NCI-H2227 (cell line): ENCODE data around the gene DNAI1.

Source experiments
- DNase-seq: peaks from one replicate; lab custom pipeline; 2025; ENCODE audit not compliant: unreplicated experiment; lab: John Stamatoyannopoulos, UW

Gene DNAI1

DNA sequence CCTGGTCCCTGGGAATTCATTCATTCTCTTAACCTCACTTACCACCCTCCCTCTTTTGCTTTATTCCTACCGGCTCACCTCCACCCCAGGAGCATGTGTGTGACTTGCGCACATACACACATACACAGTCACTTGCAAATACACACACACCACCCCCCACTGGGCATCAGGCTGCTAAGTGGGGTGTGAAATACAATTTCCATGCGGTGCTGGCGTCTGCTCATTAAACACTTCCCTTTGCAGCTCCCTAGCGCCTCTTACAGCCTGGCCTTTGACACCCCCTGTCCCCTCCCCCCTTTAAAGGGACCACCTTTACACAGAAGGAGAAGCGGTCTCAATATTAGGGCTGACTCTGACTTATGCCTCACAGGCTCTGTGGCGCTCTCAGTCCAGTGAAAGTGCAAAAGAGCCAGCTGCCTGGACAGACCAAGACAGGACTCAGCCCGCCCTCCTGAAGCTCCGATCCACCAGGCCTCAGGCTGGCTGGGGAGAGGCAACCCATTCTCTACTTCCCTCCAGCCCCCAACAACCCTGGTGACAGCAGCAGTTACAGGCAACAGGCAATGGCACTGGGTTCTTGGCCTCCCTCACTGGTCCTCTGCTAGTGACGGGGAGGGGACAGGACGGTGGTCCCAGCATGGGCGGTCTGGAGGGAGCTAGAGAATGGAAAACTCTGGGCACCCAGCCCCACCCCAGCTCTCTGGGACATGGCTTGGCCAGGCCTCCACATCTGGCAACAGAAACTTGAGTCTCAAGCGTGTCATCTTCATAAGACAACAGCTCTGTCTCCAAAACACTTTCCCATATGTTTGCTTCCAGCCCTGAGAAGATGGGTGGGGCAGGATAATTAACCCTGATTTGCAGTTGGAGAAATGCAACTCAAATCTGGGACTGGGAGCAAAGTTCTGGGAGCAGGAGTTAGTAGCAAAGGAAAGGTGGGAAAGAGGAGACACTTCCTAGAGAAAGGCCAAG lies 52.2 kb downstream of the DNAI1 start:
- peak; percentile 87 for DNase-seq

DNA sequence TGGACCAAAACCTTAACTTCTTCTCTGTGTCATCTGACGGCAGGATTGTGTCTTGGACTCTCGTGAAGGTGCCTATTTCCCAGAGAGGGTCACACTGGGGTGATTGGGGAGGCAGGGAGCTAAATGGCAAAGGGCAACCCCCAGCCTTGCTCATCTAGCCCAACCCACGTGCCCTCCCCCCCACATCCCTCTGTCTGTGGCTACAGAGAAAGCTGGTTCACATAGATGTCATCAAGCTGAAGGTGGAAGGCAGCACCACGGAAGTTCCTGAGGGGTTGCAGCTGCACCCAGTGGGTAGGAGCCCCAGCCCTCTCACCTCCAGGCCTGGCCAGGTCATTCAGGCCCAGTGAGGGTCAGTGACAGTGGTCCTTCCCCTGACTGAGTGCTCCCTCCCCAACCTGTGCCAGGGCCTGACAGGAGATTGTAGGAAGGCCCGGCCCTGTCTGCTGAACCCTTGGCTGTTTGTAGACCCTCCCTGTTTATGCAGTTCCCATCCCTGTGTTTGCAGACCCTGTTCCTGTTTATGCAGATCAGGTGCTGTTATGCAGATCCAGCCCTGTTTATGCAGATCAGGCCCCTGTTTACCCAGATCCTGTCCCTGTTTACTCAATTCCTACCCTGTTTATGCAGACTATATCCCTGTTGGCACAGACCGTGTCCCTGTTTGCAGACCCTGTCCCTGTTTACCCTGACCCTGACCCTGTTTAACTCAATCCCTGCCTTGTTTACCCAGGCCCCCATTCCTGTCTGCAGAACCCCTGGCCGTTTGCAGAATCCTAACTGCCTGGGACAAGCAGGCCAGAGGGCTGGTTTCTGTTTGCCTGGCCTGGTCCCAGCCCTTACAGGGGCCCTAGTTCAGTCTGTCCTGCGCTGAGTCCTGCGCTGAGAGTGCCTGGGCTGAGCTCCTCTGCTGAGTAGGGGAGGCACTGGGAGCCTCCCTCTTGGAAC lies 53.8 kb downstream of the DNAI1 start:
- no peak for DNase-seq

DNA sequence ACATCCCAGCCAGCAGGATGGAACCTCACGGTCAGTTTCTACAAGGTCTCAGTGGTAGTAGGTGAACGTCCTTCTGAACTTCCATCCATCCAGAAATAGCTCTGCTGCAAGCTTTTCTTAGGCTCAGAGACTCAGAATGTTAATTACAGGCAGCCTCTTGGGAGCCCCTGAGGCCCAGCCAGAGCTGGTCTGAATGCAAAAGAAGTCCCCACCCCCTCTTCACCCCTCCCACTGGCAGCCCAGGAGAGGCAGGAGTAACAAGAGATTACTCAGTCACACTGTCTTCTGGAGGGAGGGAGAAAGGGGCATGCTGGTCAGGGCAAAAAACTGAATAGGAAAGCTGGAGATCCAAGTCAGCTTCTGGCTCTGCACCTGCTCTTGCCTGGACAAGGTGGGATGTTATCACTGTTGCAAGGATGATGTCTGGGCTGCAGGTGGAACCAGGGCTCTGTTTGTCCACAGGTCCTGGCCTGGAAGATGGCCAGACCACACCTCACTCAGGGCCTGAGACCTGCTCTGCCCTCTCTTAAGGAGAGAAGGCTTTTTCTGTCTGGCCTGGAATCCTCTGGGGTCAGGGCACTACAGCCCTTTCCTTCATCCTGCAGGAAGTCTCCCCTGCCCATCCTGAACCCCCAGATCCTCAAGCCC lies 55.1 kb downstream of the DNAI1 start:
- peak; percentile 17 for DNase-seq

DNA sequence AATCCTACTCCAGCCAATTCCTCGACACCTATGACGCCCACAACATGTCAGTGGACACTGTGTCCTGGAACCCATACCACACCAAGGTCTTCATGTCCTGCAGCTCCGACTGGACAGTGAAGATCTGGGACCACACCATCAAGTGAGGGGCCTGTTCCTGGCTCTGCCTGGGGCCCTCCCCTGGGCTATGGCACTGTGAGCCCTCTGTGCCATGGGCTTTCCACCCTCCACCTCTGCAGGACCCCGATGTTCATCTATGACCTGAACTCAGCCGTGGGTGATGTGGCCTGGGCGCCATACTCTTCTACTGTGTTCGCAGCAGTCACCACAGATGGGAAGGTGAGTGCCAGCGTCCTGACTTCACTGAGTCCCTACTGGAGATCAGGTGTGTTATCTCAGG lies 55.8 kb downstream of the DNAI1 start:
- no peak for DNase-seq

DNA sequence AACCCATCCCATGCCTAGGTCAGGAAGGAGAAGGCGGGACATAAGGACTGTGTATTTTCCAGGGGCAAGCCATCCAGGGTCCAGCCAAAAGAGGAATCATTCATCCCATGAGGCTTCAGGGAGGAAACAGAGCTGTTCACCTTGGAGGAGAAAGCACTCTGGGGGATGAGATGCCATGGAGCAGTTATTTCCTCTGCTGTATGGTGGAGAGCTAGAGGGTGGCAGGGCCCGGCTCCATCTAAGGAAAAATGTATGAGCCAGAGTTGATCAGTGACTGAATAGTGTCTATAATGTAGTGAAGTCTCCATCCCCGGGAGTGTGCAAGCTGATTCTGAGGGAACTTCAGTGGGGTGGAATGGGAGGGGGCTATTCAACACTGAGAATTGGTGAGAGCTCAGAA lies 56.2 kb downstream of the DNAI1 start:
- DNase-seq = no peak

DNA sequence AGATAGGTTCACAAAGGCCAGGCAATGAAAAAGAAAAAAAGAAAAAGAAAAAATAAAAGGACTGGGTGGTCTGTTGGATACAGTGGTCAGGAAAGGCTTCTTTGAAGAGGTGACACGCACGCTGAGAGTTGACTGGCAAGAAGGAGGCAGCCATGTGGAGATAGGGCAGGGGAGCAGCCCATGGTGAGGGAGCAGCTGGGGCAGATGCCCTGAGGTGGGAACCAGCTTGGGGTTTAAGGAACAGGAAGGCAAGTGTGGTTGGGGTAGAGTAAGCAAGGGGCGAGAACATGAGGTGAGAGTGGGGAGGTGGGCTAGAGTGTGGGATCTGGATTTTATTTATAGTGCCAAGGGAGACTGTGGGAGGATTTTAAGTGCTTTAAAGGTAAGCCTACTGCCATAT lies 57.4 kb downstream of the DNAI1 start:
- DNase-seq = no peak

DNA sequence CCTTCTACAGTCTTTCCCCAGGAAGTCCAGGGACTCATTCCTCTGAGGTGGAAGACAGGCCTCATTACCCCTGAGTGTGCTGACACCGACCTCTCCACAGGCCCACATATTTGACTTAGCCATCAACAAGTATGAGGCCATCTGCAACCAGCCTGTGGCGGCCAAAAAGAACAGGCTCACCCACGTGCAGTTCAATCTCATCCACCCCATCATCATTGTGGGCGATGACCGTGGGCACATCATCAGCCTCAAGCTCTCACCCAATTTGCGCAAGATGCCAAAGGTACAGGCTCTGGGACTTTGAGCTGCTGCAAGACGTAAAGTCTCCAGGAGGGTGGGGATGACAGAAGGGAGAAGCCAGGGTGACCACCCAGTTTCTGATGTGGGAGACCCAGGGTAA lies 58.6 kb downstream of the DNAI1 start:
- DNase-seq = no peak

DNA sequence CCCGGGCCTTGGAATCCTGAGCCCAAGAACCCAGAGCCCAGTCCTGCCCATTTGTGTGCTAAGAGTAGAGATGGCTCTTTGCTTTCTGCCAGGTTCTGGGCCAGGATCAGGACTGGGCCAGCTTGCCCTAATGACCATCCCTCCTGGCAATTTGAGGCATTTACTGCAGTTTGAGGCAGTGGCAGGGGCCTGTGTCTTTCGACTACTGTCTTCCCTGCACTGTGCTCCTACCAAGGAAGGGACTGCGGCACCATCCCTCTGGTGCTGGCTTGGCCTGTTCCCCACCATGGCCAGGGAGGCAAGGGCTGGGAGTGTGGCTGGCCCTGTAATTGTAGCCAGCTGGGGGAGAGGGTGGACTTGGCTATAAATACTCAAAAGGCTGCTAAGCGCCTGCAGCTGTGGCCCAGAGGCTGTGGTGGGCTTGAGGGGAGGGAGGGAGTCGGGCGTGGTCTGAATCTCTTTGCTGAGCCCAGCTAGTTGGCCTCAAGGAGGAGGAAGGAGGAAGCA lies 59.6 kb downstream of the DNAI1 start:
- peak; percentile 17 for DNase-seq

DNA sequence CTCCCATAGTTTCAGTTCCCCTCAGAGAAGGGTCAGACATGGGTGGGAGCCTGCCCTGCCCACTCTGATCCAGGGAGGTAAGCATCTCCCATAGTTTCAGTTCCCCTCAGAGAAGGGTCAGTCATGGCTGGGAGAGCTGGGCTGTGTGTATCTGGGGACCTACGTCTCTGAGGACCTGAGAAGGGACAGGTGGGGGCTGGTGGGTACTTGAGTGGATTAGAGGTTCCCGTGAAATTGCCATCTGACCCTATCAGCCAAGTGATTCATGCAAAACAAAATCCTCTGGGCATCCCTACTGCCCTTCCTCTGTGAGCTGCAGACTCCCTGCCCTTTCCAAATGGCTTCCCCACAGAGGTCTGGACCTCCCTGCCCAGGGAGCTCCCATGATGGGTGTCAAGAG lies 60.3 kb downstream of the DNAI1 start:
- DNase-seq = no peak

DNA sequence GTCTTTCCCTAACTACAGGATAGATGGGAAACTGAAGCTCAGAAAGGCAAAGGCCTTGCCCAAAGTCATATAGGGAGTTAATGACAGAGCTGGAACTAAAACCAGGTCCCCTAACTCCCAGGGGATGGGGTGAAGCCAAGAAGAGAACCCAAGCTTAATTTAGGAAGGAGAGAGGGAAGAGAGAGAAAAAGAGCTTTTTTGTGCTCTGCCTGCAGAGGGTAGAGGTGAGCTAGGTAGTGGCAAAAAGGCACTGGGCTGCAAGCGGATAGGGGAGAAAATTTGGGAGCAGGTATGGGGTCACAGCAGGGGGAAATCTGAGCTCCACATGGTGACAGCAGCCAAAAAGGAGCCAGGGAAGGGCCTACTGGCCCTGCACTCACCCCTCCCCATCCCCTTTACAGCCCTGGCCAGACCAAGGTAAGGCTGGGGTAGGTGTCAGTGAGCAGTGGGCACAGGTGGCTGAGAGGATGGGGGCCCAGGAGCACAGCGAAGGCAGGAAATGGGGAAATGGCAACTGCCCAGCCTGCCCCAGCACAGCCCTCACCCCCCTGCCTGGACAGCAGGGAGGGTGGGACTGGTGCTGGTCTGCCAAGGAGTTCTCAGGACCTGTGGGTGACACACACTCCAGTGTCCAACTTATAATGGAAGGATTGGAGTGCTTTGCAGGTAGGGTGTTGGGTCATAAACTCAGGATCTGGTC lies 60.9 kb downstream of the DNAI1 start:
- DNase-seq = no peak

DNA sequence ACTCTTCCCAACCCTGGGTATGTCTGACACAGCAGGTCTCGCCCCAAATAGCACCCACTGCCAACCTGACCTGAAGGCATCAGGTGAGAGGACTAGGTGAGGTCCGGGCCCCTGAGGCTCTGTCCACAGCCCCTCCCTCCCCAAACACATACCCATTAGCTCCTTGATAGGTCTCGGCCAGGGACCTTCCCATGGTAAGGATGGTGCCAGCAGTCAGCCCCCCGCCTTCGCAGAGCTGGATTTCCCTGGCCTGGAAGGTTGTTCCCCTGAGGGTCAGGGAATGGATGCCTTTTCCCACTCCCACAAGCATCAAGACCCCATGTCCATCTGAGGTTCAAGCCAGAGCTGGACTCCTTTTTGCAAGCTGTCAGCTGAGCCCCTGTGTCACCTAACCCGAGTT lies 61.5 kb downstream of the DNAI1 start:
- no peak for DNase-seq

DNA sequence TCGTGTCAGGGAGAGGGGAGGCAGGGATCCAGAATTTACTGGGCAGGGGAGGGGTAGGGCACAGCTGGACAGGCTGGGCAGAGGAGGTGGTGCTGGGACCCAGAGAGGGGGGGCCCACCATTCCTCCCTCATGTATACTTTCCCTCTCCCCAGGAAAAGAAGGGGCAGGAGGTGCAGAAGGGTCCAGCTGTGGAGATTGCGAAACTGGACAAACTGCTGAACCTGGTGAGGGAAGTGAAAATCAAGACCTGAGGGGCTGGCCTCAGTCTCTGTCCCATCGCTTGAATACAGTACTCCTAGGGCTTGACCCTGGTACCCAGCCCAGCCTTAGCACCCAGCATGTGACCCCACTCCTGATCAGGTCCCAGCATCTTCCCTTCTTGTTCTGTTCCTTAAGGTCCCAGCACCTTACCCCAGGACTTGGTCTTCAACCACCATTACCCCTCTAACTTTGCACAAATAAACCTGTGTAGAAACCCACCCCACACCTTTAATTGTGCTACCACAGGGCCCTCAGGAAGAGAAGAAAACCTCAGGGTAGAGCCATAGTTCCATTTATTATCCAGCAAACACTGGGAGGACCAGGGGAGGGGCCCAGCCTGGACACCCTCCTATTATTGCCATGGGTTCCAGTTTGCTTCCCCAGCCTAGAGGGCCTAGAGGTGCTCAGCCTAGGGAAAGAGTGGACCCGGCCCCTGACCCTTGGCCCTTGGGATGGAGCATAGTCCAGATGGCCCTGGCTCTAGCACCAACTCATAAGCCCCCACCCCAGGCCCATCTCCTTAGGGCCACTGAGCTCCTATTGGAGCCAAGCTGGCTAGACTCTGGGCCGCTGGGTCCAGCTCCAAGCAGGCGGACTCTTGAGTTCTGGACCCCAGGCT lies 62.1 kb downstream of the DNAI1 start:
- DNase-seq = no peak

DNA sequence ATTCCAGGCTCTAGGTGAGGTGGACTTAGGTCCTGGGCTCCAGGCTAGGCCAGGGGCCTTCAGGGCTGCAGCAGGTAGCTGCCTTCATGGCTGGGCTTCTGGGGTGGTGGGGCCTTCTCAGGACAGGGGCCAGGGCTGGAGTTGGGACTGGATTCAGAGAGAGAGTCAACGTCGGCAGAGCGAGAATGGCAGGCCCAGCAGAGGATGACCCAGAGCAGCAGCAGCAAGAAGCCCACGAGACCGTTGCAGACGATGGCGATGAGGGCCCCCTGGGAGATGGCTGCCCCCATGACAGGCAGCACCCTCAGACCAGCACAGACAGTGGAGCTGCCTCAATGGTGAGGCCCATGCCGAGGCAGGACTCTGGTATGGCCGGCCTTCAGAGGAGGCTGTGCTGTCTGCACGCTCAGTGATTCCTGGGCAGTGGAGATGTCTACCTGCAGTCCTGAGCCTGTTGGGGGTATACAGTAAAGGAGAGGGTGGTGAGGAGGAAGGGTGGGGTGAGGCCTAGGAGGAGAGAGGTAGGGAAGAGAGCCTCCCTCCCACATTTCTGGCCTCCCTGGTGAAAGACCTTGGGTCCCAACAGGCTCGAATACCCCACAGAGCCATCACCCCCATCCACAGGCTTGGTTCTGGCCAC lies 62.9 kb downstream of the DNAI1 start:
- DNase-seq = no peak

DNA sequence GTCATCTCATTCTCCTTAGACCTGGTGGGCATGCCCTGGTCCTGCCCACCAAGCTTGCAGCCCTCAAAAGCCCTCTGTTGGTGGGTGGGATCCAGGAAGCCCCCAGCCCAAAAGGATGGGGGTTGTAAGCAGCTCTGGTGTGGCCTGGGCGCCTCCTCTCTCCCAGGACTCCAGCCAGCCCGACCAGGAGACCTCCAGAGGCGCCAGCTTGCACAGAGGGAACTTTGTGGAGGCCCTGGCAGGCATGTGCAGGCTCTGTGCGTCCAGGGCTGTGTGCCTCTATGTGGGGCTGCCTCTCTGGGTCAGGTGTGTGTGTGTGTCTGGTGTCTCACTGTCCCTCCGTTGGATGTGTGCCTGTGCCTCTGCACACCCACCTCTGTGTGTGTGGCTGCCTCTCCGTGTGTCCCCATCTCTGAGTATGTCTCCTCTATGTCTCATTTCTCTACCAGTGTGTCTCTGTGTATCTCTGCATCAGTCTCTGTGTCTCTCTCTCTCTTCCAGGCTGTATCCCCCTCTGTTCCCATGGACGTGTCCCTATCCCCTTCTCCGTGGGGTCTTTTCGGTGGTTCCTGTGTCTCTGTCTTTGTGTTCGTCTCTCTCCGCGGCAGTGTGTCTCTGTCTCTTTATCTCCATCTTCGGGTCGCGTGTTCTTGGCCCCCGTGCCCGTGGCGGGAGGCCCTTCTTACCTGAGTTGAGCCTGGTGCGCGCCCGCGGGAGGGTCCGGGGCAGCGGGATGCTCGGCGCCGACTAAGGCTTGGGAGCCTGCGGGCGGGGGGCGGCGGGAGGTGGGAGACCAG lies 63.7 kb downstream of the DNAI1 start:
- no peak for DNase-seq

DNA sequence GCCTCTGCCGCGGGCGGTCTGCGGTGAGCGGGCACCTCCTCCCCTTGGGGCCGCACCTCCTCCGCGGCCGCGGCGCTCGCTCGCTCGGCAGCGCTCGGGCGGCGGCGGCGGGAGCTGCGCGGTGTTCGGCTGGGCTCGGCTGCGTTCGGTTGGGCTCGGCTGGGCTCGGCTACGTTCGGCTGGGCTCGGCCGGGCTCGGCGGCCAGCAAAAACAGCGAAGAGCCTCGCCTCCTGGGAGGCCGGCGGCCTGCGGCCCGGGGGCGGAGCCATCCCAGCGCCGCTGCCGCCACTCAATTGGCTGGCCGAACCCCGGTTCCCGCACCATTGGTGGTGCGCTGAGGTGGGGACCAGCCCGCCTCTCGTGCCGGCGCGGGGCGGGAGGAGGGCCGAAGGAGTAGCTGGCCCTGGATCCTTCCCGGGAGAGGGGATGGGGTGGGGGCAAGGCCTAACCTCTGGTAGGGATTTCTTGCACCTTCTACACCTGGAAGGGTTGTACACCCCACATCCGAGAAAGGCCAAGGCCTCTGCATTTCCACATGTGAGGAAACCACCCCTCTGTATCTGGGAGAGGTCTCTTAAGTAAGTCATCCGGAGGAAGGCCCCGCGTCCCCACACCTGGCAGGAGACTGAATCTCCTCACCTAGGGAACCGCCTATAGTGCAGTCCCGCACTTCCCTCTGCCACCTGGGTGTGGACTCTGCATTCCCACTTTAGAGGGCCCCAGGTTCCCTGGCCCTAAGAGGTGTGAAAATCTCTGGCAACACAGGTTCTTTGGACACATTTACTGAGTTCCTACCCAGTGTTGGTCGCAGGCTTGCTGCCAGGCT lies 64.6 kb downstream of the DNAI1 start, which contains the start of gene ENHO:
Gene ENHO, minus strand, starts transcription at position 20 of the 827 bp plus-strand sequence. CDS start 1,295 bp downstream, outside the sequence.
- DNase-seq = peak; percentile 91

DNA sequence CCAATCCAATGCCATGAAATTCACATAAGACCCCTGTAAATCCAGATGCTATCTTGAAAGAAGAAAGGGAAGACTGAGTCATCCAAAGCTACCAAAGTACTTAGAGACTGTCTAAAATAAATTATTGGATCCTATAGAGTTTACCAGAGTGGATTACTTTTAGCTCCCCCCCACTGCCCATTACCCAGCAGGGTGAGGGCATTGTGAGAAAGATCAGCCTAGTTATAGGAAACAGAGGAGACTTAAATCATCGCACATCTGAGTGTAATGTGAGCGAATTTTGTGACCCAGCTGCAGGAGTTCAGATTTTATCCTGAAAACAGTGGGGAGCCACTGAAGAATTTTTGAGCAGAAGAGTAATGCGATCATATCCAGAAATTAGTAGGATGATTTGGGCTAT lies 65.7 kb downstream of the DNAI1 start:
- no peak for DNase-seq

DNA sequence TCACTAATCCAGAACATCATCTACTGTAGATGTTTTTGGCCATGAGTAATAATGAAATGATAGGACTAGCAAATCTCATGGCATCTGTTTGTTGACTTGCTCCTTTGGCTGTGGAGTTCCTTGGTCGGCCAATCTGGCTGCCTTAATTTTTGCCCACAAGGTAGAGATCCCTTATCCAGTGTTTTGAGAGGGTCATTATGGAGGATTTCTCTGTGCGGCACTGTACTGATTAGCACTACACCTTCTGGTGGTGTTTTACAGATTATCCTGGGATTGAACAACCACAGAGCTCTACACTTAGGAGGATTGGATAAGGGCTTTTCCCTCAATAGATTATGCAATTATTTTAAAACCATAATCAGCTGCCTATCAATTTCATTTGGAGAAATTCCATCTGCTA lies 67.4 kb downstream of the DNAI1 start:
- DNase-seq = no peak
